ENCODE data around the gene FOXO3. TPM values are rescaled to one million over a fixed set of nuclear protein-coding genes. Genes with fewer than 3 reads are reported as not detected.

FOXO3 gene
- total RNA-seq, 1 donor from 2014 or later, result 5.9 TPM

DNA sequence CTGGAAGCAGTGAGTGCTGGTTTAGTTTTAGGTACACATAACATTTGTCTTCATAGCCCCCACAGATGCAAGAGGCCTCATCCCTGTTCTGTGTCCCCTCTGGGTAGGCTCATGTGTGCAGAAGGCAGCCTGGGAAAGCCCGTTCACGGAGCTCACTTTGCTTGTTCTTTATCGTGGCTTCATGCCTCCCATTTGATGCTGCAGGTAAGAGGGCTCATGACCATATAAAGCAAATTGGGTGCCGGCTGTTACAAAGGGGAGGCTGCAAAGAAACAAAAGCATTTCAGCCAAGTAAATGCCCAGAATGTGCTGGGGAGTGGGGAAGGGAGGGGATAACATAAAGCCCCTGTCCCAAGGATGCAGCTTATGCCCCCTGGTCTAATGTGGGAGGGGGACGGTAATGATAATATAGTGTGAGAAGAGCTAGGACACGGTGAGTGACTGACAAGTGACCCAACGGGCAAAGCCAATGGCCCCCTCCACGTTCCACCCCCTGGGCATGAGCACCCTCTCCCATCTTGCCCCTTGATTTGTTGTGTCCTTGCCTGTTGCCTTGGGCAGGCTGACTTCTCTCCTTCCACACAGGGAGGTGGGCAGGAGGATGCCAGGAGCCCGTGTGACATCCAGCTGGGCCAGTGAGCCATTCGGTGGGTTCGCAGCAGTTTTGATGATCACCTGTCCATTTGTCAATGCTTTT, 138.0 kb downstream of the FOXO3 start:
- intact Hi-C loops (cut with micrococcal nuclease), result no loop called here
- DNase-seq, result no peak
- Mint-ChIP-seq H3K36me3 (ENCODE audit: low read depth) (no peaks in the 10 kb centered on the region), H3K4me3 (no peak overlapping the region), H3K27ac (no peak overlapping the region), H3K27me3 (no peaks in the 10 kb centered on the region), H3K4me1 (peaks cover 2% of the 10 kb centered on the region), H3K9me3 (peaks cover 6% of the 10 kb centered on the region)

DNA sequence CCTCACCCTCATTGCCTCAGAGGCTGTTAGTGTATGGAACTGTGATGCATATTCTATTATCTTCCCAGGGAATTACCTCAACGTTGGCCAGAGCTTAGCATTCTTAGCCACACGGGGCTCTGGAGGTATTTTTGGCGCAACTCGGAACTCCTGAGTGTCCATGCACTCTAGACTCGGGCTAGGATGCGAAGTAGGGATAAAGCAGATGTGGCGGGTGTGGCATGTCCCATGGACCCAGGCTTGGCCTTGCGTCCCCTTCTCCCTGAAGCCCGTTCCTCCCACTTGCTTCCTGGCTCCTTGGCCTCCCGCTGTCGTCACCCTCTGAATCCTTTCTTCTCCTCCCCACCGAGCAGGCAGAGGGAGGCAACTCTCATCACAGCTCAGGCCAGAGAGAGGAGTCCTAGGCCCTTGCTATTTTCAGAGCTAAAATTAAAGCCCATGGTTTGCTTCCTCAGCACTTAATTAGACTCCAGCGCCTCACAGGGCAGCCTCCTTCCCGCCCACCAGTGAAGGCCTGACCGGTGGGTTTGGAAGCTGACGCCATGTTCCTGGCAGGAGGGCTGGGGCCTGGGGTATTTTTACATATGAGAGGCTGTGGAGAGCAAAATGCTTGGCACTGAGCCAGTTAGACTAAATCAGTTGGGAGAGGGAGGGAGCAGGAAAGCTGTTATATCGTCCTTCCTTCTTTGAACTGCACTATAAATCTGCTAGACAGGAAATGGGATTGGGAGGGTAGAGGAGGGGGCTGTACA, 138.7 kb downstream of the FOXO3 start:
- Mint-ChIP-seq H3K9me3 (peaks cover 6% of the 10 kb centered on the region), H3K36me3 (ENCODE audit: low read depth) (no peaks in the 10 kb centered on the region), H3K27ac (no peak overlapping the region), H3K4me1 (peaks cover 2% of the 10 kb centered on the region), H3K27me3 (no peaks in the 10 kb centered on the region), H3K4me3 (no peak overlapping the region)
- intact Hi-C loops (cut with micrococcal nuclease), result no loop called here
- no peak for DNase-seq

DNA sequence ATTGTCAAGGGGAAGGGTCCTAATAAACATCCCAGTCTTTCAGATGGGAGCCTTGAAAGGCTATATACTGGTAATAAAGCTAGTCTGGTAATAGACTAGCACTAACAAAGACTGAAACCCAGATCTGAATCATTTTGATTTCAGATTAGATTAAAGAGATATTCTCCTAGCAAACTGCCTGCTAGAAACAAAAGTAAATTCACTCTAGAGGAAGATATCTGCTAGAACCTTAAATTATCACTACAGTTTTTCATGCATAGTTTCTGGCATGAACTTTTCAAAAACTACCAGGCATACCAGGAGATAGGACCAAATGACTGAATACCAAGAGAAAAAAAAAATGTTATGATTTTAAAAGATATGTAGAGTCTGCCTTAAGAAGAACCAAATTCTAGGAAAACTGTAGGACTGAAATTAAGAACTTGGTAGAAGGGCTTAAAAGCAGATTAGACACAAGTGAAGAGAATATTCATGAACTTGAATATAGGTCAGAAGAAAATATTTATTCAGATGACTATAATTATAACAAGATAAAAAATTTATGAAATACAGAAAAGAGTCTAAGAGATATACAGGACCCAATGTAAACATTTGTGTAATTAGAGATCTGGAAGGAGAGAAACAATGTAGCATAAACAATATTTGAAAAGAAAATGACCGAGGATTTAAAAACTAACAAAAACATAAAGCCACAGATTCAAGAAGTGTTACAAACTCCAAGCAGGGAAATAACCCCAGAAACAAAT, 141.6 kb downstream of the FOXO3 start:
- no peak overlapping the region for H3K27ac Mint-ChIP-seq
- intact Hi-C loops (cut with micrococcal nuclease), result no loop called here
- H3K36me3 Mint-ChIP-seq (ENCODE audit: low read depth), result no peaks in the 10 kb centered on the region

DNA sequence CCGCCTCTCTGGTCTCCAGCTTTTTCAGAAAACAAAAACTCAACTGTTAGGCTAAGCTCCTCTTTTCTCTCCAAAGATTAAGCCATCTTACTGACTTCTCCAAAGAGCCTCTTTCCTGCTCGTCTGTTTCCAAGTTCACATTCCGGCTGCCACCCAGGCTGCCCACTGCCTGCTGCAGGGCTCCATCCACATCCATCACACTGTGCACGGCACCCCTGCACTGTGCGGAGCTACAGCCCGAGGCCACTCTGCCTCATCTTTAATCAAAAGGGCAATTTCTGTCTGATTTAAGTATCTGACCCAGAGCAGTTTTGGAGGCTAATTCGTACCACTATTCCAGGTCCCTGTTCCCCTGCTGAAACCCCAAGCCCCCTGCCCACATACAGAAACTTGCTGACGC, 145.9 kb downstream of the FOXO3 start:
- Mint-ChIP-seq H3K4me3 (no peak overlapping the region), H3K36me3 (ENCODE audit: low read depth) (no peaks in the 10 kb centered on the region), H3K27me3 (no peaks in the 10 kb centered on the region), H3K9me3 (peaks cover 3% of the 10 kb centered on the region), H3K4me1 (peaks cover 2% of the 10 kb centered on the region), H3K27ac (no peak overlapping the region)
- intact Hi-C loops (cut with micrococcal nuclease), result no loop called here
- no peak for DNase-seq

More for the DNA sequence above, 141.6 kb downstream of the FOXO3 start:
- peaks cover 6% of the 10 kb centered on the region for H3K9me3 Mint-ChIP-seq
- no peak for DNase-seq
- H3K4me3 Mint-ChIP-seq, result no peak overlapping the region
- H3K27me3 Mint-ChIP-seq, result no peaks in the 10 kb centered on the region
- peaks cover 2% of the 10 kb centered on the region for H3K4me1 Mint-ChIP-seq

DNA sequence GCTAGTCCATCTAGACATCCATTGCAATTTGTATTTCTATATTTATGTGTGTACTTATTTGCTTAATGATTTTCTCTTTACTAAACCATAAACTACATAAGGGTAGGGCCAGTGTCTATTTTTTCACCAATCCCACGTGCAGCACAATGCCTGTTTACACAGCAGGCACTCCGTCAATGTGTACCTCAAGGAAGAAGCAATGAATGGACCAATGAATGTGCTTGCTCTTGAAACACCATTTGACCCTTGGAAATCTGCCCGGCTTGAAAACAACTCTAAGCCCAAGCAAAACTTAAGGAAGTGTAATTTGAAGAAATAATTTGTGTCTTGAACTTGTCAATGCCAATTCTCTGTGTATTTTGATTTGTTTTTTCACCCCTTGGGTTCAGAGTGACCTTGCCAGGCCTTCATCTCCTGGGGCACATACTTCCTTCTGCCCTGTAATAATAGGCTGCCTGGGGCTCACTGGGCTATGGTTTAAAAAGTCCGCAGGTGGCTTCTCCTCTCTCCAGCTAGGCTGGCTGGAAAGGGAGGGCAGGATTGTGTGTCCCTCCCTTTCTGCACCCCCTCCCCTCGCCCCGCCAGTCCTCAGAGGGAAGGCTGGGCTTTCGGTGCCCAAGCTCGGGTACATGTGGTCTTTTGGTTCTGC, 146.7 kb downstream of the FOXO3 start:
- no peak overlapping the region for H3K27ac Mint-ChIP-seq
- DNase-seq, result no peak
- H3K27me3 Mint-ChIP-seq, result no peaks in the 10 kb centered on the region
- H3K4me1 Mint-ChIP-seq, result peaks cover 2% of the 10 kb centered on the region
- H3K4me3 Mint-ChIP-seq, result no peak overlapping the region
- no peaks in the 10 kb centered on the region for H3K9me3 Mint-ChIP-seq
- intact Hi-C loops (cut with micrococcal nuclease), result no loop called here
- H3K36me3 Mint-ChIP-seq (ENCODE audit: low read depth), result no peaks in the 10 kb centered on the region

DNA sequence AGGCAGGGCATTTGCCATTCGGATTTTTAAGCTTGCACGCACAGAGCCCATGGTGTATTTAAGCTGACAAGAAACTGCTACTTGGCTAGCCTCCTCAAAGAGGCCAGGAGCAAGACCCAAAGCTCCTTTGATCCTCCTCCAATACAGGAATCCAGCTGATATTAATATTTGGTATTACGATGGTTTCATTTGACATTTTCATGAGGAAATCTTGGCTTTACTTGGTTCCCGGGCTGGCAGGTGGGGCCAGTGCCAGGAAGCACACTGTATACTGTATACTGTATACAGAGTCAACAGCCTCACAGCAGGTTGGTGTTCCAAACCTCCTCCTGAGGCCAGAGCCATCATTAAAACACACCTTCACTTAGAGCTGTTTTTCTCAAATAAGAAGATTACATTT, 149.3 kb downstream of the FOXO3 start:
- peaks cover 7% of the 10 kb centered on the region for H3K4me1 Mint-ChIP-seq
- peaks cover 3% of the 10 kb centered on the region for H3K27me3 Mint-ChIP-seq
- H3K4me3 Mint-ChIP-seq, result no peak overlapping the region
- no peak overlapping the region for H3K27ac Mint-ChIP-seq
- no peaks in the 10 kb centered on the region for H3K36me3 Mint-ChIP-seq (ENCODE audit: low read depth)
- DNase-seq, result no peak
- no peaks in the 10 kb centered on the region for H3K9me3 Mint-ChIP-seq
- intact Hi-C loops (cut with micrococcal nuclease), result no loop called here

DNA sequence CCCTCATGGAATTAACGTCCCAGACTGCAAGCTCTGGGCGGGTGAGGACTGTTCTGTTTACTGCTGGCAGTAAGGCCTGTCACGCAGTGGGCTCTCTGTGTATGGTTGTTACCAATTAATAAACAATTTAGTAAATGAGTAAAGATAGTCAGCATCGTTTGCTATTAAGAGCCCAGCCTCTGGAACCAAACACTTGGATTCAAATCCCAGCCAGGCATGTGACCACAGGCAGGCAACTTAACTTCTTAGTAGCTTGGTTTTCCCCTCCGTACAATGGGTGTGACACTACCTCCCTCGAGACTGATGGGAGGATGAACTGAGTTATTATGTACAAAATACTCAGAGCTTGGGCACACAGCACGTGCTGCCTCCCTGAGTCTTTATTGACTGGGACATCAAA, 149.8 kb downstream of the FOXO3 start:
- peaks cover 3% of the 10 kb centered on the region for H3K27me3 Mint-ChIP-seq
- H3K27ac Mint-ChIP-seq, result no peak overlapping the region
- DNase-seq, result no peak
- peaks cover 7% of the 10 kb centered on the region for H3K4me1 Mint-ChIP-seq
- intact Hi-C loops (cut with micrococcal nuclease), result no loop called here
- no peaks in the 10 kb centered on the region for H3K9me3 Mint-ChIP-seq
- no peak overlapping the region for H3K4me3 Mint-ChIP-seq
- H3K36me3 Mint-ChIP-seq (ENCODE audit: low read depth), result no peaks in the 10 kb centered on the region

DNA sequence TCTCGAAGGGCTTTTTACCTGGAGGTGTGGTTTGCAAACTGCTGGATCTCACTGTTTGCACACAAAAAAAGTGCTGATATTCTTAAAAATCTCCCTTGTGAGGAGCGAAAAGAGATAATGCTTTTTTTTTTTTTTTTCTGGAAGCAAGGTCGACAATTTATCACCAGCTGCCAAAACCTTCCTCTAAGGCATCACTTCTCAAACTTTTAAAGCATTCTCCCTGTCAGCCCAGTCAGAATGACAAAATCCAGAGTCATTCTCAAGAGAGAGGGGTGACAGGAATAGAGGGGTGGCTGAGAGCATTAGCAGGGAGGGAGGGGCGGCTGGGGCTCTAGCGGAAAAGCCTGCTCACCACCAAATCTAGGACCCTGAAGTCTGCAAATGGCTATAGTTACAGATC, 150.4 kb downstream of the FOXO3 start:
- Mint-ChIP-seq H3K9me3 (no peaks in the 10 kb centered on the region), H3K4me1 (peaks cover 7% of the 10 kb centered on the region), H3K4me3 (no peak overlapping the region), H3K27ac (no peak overlapping the region), H3K36me3 (ENCODE audit: low read depth) (no peaks in the 10 kb centered on the region), H3K27me3 (peaks cover 3% of the 10 kb centered on the region)
- intact Hi-C loops (cut with micrococcal nuclease), result no loop called here
- no peak for DNase-seq

DNA sequence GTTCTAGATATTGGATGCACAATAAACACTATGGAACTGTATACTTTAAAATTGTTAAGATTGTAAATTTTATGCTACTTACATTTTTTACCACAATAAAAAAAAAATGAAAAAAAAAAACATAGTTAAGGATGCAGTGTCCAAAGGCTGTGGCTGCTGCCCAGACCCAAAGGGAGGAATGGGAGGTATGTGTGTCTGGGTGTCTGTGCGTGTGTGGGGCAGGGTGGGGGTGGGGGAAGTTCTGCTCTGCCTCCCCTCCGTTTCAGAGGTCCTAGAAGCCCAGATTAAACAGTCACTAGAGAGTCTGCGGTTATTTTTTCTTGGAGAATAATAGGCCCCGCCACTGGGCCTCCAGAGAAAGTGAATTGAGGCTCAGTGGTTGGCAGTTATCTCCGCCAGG, 151.1 kb downstream of the FOXO3 start:
- Mint-ChIP-seq H3K4me1 (peaks cover 7% of the 10 kb centered on the region), H3K36me3 (ENCODE audit: low read depth) (no peaks in the 10 kb centered on the region), H3K27me3 (peaks cover 3% of the 10 kb centered on the region), H3K9me3 (no peaks in the 10 kb centered on the region), H3K4me3 (no peak overlapping the region), H3K27ac (no peak overlapping the region)
- intact Hi-C loops (cut with micrococcal nuclease), result no loop called here
- no peak for DNase-seq

DNA sequence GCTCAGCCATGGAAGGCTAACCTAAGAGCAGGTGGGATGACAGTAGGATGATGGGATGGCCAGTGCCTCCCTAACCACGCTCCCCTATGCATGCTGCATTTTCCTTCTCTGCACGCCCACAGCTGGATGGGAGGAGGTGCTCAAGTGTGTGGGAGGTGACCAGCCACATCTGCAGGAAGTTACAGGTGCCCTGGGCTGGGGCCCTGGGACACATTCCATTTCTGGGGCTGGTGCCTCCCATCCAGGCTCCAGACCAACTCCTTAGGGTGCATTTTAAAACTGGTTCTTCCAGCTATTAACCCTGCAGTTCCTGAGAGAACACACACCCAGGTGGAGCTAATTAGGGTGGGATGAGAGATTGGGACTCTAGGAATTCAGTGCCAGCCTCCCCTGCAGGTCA, 152.2 kb downstream of the FOXO3 start:
- no peak overlapping the region for H3K4me3 Mint-ChIP-seq
- H3K9me3 Mint-ChIP-seq, result no peaks in the 10 kb centered on the region
- H3K27ac Mint-ChIP-seq, result no peak overlapping the region
- intact Hi-C loops (cut with micrococcal nuclease), result no loop called here
- H3K27me3 Mint-ChIP-seq, result peaks cover 3% of the 10 kb centered on the region
- no peak for DNase-seq
- H3K4me1 Mint-ChIP-seq, result peaks cover 7% of the 10 kb centered on the region
- no peaks in the 10 kb centered on the region for H3K36me3 Mint-ChIP-seq (ENCODE audit: low read depth)

DNA sequence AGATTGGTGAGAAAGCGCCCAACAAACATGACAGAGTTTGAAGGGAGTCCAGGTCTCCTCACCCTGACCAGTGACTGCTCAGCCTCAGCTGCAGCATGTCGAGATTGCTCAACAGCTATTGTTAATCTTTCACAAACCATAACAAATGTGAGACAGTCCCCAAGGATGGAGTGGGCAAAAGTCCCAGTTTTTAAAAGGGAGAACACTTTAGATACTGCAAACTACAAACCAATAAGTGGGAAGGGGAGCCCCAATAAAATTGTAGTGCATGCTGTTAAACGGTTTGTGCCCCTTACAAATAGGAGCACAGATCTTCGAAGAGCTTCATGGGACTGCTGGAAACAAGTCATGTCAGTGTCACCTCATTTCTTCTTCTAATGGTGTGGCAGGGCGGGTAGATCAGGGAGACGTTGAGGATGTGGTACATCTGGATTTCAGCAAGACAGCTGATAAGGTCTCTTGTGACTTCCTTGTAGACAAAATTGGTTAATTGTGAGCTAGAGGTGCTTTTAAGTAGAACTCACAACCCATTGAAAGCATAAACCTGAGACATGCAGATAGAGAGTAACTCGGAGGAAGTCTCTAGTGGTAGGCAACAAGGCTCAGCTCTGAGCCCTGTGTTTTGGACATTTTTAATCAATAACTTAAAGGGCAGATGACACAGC, 153.5 kb downstream of the FOXO3 start:
- Mint-ChIP-seq H3K4me3 (no peak overlapping the region), H3K4me1 (peaks cover 7% of the 10 kb centered on the region), H3K9me3 (no peaks in the 10 kb centered on the region), H3K27me3 (peaks cover 7% of the 10 kb centered on the region), H3K27ac (no peak overlapping the region), H3K36me3 (ENCODE audit: low read depth) (no peaks in the 10 kb centered on the region)
- DNase-seq, result peak; percentile 61
- intact Hi-C loops (cut with micrococcal nuclease), result no loop called here

DNA sequence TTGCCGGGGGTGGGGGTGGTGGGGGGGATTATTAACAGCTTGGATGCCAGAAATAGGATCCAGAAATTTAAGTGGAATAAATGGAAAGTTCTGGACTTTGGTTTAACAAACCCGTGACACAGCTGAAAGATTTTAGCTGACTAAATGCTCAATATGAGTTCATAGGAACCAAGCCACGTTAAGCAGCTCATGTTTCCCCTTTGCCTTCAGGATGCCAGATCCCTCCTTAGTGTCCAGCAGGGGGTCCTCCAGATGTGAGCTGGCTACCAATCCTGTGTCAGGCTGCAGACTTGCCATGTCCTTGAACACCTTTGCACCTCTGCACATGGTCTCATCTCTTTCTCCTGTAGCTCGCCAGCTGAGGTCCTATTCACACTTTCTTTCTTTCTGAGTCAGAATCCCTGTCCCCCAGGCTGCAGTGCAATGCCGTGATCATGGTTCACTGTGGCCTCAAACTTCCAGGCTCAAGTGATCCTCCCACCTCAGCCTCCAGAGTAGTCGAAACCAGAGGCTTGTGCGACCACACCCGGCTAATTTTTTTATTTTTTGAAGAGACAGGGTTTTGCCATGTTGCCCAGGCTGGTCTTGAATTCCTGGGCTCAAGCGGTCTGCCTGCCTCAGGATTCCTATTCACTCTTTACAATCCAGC, 154.2 kb downstream of the FOXO3 start:
- H3K36me3 Mint-ChIP-seq (ENCODE audit: low read depth), result no peaks in the 10 kb centered on the region
- H3K27ac Mint-ChIP-seq, result no peak overlapping the region

DNA sequence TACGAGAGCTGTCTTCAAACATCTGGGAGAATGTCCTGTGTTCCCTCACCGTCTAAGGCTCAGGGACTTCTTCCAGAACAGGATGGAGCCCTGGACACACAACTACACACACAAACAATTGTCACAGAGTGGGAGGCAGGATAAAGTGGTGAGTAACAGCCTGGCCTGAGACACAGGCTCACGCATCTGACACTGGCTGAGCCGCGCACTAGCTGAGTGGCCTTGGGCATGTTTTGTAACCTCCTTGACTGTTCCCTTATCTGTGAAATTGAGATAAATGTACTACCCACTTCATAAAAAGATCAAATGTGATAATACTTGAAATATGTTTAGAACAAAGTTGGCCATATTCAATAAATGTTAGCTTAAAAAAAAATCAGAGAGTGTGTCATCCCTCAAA, 155.1 kb downstream of the FOXO3 start:
- no peaks in the 10 kb centered on the region for H3K36me3 Mint-ChIP-seq (ENCODE audit: low read depth)
- no peak overlapping the region for H3K4me3 Mint-ChIP-seq
- H3K4me1 Mint-ChIP-seq, result peaks cover 7% of the 10 kb centered on the region
- no peaks in the 10 kb centered on the region for H3K9me3 Mint-ChIP-seq
- H3K27me3 Mint-ChIP-seq, result peaks cover 9% of the 10 kb centered on the region
- no peak overlapping the region for H3K27ac Mint-ChIP-seq
- no peak for DNase-seq
- intact Hi-C loops (cut with micrococcal nuclease), result no loop called here

More for the DNA sequence above, 154.2 kb downstream of the FOXO3 start:
- Mint-ChIP-seq H3K4me3 (no peak overlapping the region), H3K4me1 (peaks cover 7% of the 10 kb centered on the region), H3K9me3 (no peaks in the 10 kb centered on the region), H3K27me3 (peaks cover 9% of the 10 kb centered on the region)
- no peak for DNase-seq
- intact Hi-C loops (cut with micrococcal nuclease), result no loop called here
